ENCODE data around the gene EPC1.
A peak's percentile ranks its signal among the peaks of the same experiment; 100 is the strongest.
"Not testable (repeated sequence)": the region's sequence is repeated elsewhere in the genome, so short reads cannot be mapped to it uniquely, and the experiment has no call there.

EPC1 gene, protein sequence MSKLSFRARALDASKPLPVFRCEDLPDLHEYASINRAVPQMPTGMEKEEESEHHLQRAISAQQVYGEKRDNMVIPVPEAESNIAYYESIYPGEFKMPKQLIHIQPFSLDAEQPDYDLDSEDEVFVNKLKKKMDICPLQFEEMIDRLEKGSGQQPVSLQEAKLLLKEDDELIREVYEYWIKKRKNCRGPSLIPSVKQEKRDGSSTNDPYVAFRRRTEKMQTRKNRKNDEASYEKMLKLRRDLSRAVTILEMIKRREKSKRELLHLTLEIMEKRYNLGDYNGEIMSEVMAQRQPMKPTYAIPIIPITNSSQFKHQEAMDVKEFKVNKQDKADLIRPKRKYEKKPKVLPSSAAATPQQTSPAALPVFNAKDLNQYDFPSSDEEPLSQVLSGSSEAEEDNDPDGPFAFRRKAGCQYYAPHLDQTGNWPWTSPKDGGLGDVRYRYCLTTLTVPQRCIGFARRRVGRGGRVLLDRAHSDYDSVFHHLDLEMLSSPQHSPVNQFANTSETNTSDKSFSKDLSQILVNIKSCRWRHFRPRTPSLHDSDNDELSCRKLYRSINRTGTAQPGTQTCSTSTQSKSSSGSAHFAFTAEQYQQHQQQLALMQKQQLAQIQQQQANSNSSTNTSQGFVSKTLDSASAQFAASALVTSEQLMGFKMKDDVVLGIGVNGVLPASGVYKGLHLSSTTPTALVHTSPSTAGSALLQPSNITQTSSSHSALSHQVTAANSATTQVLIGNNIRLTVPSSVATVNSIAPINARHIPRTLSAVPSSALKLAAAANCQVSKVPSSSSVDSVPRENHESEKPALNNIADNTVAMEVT

DNA sequence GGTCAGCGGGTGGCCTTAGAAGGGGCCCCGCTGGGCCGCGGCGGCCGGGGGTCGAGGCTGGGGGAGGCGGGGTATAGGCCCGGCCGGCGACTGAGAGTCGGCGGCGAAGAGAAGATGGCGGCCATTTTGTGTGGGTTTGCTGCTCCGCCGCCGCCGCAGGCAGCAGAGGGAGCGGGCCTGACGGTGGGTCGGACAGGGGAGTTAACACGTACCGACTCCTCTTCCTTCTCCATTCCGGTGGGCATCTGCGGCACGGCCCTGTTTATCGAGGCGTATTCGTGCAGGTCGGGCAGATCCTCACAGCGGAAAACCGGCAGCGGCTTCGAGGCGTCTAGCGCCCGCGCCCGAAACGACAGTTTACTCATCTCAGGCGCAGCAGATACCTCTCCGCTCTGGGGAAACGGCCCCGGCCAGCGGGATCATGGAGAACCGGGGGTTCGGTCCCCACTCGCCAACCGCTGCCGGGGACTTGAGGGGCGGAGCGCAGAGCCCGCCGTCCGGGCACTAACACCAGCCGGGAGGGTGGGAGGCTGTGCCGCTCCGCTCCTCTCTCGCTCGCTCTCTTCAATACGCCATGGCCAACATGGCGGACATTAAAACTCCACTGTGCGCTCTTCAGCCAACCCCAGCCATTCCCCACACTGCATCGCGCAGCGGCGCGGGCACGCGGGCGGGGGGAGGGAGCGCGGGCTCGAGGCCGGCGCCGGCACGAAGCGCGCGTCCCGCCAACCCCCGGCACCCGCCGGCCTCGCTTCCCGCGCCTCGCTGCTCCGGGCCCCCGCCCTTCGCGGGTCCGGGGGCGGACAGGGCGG is at the start of gene EPC1:
TSS of gene EPC1 (minus strand) at position 608 of the 812 bp plus-strand sequence. CDS start at position 365, 243 bp downstream.
- DNase-seq, result peak; percentile 86 to 90

DNA sequence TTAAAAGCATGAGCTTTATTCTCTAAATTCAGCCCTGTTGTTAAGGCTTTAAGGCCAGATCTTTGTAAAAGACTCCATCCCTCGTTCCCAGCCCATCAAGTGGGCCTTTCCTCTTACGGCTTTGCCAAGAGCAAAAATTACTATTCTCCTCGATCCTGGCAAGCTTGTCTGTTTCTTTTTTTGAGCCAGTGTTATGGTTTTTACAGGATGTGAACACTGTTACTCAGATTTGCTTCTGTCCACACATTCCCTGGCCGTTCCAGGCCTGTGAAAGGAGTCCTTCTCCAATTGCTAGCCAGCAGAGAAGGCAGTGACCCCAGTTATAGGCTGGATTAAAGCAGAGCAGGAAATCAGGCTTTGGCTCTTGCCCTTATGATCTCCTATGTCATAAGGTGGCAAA is 47.0 kb upstream of the EPC1 start:
- no peak for DNase-seq

DNA sequence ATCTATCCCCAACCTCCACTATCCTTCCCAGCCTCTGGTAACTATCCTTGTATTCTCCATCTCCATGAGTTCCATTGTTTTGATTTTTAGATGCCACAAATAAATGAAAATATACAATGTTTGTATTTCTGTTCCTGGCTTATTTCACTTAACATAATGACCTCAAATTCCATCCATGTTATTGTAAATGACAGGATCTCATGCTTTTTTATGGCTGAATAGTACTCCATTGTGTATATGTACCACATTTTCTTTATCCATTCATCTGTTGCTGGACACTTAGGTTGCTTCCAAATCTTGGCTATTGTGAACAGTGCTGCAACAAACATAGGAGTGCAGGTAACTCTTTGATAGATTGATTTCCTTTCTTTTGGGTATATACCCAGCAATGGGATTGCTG is 45.3 kb upstream of the EPC1 start:
- not testable (repeated sequence) for DNase-seq

DNA sequence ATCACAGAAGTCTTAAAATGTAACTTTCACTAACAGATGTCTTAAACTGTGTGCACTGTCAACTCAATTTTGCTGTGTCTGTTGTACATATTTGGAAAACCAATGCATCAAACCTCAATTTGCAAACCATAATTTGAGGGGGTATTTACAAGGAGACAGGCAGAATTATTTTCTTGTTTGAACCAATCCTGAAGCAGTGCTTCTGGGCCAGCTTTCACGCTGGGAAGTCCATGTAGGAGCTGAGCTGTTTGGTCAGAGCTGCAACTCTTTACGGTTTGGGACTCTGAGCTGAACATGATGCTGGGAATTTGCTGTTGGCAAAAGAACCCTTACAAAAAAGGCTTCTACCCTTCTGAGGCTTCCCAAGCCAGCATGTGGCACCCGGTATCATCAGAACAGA is 43.2 kb upstream of the EPC1 start:
- no peak for DNase-seq

DNA sequence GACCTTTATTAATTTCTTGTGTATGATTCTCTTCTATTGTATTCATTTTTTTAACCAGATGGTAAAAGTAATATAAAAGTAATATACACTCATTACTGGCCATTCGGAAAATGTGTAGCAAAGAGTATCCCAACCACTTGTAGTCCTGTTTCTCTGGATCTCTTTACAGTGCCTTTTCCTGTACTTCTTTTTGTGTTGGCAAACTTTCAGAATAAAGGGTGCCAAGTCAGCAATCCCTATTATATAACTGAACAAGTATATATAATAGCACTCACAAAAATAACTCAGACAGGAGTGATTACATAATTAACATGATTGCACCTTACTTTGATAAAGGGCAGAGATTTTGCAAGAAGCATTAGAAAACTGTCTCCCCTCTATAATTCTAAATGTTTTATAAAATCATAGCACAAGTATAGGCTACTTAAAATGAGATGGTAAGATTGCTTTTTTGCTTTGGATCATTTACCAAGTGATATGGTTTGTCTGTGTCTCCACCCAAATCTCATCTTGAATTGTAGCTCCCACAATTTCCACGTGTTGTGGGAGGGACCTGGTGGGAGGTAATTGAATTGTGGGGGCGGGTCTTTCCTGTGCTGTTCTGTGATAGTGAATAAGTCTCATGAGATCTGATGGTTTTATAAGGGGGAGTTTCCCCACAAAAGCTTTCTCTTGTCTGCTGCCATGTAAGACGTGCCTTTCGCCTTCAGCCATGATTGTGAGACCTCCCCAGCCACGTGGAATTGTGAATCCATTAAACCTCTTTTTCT is 41.5 kb upstream of the EPC1 start:
- DNase-seq, result no peak

DNA sequence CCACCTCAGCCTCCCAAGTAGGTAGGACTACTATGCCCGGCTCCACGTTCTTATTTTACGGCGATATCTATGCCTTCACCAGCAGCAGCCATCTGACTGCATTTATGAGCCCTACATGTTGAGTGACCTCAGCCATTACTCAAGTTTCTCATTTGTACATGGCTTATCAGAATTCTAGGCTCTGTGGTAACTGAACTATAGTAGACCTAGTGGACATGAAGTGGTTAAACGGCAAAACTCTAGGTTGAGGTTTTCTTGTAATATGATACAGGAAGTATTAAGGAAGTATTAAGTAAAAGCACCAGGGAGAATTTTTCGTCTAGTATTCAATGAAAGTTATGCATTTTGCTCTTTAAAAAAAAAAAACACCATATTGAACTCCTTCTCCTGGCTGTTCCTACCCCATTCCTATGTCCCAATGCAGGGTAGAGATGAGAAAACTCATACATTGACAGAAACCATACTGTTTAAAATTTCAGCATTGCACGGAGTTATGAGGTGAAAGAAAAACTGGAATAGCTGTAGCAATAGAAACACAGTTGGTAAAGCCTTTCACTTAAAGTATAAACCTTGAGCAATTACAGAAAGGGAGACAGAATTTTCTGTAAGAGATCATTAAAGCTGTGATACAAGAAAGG is 39.8 kb upstream of the EPC1 start:
- no peak for DNase-seq

DNA sequence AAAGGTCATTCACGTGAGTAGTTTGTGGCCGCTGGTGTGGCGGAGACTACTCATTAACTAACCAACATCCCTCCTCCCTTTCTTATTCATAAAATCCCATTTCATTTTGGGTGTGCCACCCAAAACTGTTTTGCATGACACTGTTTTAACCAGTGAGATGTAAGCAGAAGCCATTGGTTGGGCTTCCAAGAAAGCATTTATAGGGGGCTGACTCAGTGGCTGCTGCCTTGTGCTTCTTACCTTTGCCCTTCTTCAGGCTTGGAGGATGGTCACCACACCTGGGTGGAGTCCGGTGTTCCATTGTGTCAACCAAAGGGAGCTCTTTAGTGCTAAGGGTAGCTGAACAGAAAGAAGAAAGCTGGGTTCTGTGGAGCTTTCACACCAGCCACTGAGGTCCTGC is 37.2 kb upstream of the EPC1 start:
- DNase-seq, result no peak

DNA sequence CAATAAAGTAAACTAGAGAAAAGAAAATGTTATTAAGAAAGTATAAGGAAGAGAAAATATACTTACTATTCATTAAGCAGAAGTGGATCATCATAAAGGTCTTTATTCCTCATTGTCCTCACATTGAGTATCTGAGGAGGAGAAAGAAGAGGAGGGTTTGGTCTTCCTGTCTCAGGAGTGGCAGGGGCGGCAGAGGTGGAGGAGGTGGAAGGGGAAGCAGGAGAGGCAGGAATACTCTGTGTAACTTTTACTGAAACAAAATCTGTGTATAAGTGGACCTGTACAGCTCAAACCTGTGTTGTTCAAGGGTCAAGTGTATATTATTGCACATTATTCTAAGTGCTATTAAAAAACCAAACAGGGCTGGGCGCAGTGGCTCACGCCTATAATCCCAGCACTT is 34.2 kb upstream of the EPC1 start:
- no peak for DNase-seq

DNA sequence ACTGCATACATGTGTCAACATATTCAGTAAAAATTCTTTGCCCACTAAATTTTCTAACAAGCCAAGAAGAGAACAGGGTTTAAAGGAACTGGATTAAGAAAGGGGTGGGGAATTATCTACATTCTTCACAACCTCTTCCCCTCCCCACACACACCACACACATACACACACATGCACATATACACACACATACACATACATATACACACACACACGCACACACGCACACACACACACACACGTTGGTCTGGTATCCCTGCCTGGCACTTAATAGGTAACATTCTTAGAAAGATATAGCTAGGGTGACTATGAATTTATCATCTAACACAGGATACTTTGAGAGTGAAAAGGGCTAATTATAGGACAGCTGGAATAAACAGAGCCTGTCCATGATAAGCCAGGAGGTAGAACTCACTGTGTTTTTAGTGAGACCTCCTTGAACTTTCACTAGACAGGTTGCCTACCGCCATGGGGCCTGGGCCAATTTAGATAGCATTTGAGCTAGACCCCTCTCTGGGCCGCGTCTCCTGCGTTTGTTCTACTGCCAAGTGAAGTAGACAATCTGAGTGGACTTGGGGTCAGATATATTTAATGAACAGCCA is 33.1 kb upstream of the EPC1 start:
- DNase-seq, result no peak

DNA sequence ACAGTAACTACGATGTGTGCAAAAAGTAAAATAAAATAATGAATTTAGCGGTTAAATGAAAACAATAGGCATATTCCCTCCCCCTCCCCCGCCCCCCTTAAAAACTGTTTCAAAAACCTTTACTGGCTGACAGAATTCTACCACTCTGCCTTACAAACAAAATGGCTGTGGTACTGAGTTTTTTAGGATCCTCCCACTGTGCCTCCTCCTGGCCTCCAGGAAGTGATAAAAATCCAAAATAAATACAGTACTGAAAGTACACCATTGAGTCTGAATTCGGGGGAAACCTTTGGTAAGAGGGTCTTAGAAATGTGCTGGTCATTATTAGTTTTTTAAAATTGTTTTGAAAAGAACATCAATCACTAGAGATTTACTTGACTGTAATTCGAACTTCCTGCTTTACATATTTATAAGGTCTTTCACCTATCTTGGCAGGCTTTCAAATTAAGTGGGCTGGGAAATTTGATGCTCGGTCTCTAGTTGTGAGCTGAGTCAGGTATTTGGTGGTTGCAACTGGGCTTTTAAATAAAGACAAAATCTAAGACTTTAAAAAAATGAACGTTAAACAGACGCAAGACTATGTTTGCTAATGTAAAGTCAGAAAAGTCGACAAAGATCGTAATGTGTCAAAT is 32.5 kb upstream of the EPC1 start:
- no peak for DNase-seq

DNA sequence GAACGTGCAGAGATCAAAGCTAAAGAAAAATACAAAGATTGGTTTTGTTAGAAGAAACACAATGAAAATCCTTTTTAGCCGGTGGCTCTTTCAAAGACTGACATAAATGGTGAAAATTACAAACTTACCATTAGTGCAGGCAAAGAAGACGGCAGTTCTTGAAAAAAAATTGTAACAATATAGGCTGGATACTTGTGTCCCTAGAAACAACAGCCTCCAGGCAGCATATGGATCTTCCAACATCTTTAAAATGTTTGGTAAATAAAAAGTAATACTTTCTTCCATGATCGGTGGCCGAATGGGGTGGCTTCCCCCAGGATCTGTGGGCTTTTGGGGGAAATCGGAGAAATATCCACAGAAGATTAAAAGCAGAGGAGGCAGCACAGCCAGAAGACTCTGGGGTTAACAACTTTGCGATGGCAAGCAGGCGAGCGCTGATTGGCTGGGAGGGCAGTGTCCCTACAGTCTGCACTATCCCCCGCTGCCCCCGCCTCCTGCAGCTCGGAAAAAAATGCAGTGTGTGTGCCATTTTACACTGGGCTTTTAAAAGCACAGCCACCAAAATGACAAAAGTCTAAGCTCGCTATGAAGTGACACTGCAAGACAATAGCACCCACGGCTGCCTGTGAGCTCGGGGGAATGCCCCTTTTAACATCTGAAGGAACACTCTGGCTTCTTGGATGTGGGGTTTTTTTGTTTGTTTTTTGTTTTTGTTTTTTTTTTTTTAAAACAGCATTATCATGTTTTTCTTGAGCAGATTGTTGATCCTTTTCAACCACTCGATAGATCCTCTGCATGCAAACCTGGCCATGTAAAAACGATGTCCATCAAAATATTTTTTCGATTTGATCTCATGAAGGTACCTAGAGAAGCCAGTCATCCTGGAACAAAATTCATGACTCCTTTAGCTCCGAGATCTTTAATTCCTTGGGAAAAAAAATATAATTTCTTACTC is 31.7 kb upstream of the EPC1 start:
- DNase-seq, result peak; percentile 73 to 88

DNA sequence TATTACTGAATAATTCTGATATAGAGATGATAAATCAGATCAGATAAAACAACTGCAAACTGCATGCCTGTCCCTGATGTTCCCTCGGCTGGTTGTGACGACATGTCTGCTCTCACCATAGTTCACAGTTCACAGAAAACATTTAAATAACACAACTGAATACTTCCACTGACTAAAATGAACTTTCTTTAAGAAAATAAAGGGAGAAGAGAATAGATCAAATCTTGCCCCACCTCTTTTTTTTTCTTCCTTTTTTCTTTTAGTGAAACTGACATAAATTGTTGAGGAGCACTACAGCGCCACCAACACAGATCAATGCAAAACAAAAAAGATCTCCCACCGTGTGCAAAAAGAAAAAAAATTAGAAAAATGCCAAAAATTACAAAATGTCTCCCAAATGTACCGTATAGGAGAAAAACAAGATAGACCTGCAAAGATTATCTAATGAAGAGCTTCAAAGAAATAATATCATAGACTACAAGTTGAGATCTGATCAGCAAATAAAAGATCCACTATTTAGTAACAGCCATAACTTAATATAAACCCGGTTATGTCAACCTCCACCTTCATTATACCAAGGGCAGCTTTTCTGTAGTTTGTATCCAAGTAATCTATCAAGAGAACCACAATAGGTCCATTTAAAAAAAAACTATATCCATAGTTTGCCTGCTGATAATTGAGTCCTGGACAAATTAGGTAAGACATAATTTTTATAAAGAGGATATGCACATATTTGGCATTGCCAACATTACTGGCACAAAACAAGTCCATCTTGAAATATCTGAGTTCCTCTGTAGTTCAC is 30.7 kb upstream of the EPC1 start:
- DNase-seq, result peak; percentile 31 to 45

DNA sequence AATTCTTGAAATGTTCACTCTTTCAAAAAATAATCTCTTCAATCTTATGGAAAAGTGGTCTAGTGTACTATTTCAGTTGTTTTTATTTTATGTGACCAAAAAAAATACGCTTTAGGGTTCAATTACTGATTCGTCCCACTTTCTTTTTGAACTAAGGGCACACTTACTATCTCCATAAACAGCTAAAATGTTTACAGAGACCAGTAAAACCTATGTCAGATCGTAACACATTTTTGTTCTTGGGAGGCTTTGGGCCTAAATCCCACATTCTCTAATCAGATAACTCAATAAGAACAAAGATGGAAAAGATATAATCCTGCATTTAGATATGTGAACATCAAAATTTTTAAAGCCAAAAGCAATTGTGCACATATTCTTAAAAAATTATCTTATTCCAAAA is 29.8 kb upstream of the EPC1 start:
- DNase-seq, result no peak

DNA sequence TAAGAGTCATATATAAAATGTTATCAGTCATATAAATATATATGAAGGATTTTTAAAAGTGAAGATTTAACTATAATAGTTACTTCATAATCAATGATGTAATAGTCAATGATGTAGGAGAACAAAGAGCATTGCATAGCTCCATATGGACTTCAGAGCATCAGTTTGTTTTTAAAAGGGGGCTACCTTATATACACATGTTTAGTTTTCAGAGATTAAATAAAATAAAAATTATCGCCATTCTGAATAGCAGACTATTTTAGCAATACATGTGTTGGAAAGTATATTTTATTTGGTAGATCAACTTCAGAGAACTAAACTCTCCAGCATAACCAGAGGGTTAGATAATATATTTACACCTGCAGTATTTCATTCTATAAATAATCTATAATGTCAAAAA is 29.1 kb upstream of the EPC1 start:
- DNase-seq, result no peak

DNA sequence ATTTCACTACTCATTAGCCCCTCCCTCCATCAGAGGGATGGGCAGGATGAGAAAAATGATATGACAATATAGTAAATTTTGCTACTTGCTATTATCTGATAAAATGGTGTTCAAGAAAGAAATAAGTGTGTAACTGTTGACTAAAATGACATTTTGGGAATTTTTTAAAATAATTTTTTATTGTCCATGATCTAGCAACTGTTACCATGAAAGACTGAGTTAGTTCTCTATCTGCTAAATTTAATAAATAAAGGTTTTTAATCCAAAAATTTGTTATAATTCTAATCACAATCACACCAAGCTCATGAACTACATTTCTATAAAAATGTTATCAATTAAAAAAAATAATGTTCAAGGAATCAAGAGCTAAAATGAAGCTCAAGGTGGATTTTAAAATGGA is 28.7 kb upstream of the EPC1 start:
- DNase-seq, result no peak

DNA sequence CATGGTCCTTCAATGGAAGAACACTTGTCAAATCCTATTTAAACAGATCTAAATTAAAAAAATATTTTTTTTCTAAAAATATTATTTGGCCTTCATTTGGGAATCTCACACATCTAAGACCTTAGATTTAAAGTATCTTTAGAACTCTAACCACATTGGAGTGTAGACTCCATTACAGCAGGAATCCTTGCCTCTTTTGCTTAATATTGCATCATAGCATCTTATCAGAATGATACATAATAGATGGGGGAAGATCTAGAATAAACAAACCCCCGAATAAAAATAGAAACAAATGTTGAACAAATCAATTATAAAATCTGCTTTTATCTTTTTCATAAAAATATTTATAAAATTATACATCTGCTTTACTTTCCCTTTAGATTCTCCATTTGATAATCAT is 27.6 kb upstream of the EPC1 start:
- no peak for DNase-seq

DNA sequence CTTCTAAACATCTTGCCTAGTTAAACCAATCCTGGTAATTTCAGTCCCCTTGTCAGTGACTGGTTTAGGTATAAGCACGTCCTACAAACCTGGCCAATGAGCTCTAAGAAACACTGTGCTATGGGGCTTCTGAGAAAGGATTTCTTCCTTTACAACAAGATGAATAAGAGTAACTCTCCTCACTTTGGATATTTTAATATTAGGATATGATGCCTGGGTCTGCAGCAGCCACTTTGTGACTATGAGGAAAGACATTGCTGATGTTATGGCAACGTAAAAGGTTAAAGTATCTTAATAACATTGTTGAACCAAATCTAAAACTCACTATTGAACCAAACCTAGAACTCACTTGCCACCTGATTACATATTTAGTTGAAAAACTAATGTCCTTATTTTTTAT is 26.5 kb upstream of the EPC1 start:
- no peak for DNase-seq

DNA sequence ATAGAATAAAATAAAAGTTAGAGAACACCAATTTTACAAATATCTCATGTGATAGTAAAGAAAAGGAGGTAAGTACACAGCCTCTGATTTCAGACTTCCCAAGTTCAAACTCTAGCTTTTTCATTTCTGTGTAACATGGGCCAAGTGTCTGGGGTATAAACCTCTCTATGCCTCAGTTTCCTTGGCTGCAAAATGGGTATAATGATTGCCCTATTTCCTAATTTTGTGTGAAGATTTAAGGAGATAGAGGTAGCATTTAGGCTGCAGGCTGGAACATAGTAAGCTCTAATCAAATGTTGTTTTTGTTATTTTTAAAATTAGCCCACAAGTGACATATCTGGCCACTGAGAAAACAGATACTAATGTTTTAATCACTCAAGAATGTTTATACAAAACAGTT is 26.1 kb upstream of the EPC1 start:
- no peak for DNase-seq
